ENCODE measurements around the gene ALDH4A1.

DNA sequence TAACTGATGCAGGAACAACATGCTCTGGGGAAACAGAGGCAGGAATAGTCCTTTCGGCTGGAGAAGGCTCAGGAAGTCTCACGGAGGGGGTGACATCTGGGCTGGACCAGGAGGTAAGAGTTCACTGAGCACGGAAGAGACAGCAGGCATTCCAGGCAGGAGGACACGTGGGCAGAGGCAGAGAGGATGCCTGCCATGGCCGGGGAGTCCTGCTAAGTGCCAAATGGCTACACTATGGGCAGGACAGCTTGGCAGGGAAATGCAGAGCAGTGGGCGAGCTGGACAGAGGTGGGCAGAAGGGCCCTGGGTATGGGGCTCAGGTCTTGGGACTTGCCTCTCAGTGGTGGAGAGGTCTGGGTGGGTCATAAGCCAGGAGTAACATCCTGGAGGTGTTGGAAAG, 17.6 kb downstream of the ALDH4A1 start:
- no peak for TF ChIP-seq KLF13 (tag; IDR thresholded peaks at IDR 0.05; ENCODE audit: borderline replicate concordance, low read depth)
- TF ChIP-seq, protein P1, sequence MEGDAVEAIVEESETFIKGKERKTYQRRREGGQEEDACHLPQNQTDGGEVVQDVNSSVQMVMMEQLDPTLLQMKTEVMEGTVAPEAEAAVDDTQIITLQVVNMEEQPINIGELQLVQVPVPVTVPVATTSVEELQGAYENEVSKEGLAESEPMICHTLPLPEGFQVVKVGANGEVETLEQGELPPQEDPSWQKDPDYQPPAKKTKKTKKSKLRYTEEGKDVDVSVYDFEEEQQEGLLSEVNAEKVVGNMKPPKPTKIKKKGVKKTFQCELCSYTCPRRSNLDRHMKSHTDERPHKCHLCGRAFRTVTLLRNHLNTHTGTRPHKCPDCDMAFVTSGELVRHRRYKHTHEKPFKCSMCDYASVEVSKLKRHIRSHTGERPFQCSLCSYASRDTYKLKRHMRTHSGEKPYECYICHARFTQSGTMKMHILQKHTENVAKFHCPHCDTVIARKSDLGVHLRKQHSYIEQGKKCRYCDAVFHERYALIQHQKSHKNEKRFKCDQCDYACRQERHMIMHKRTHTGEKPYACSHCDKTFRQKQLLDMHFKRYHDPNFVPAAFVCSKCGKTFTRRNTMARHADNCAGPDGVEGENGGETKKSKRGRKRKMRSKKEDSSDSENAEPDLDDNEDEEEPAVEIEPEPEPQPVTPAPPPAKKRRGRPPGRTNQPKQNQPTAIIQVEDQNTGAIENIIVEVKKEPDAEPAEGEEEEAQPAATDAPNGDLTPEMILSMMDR (IDR thresholded peaks at IDR 0.05 in 2 of 3, conservative IDR thresholded peaks at IDR 0.05 in 1 of 3; ENCODE audit: insufficient read depth in 2 of 3, low read depth in 1 of 3, low read length in 3 of 3) = no peak
- TF ChIP-seq ADNP (tag; IDR thresholded peaks at IDR 0.05) = no peak
- TF ChIP-seq RCOR1 (IDR thresholded peaks at IDR 0.05; ENCODE audit: borderline replicate concordance in 1 of 2, low read depth in 2 of 2, low read length in 2 of 2) = no peak
- TF ChIP-seq ZNF830 (CRISPR knock-in tag; IDR thresholded peaks at IDR 0.05) = no peak
- no peak for TF ChIP-seq RNF2 (IDR thresholded peaks at IDR 0.05)
- no peak for TF ChIP-seq CBX2 (IDR thresholded peaks at IDR 0.05; ENCODE audit: insufficient read depth, low read length, poor library complexity, severe bottlenecking)
- no peak for TF ChIP-seq SNRNP70 (optimal IDR thresholded peaks at IDR 0.05; ENCODE audit: low read depth, low read length)
- no peak for TF ChIP-seq POLR2A (conservative IDR thresholded peaks at IDR 0.05)
- TF ChIP-seq BRF1 (IDR thresholded peaks at IDR 0.05; ENCODE audit: borderline replicate concordance, extremely low read depth, insufficient read length) = no peak
- no peak for TF ChIP-seq NRF1 (conservative IDR thresholded peaks at IDR 0.05 in 1 of 2, IDR thresholded peaks at IDR 0.05 in 1 of 2)
- no peak for TF ChIP-seq DDX20 (tag; IDR thresholded peaks at IDR 0.05; ENCODE audit: low read depth)
- TF ChIP-seq, protein P2, sequence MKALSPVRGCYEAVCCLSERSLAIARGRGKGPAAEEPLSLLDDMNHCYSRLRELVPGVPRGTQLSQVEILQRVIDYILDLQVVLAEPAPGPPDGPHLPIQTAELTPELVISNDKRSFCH (CRISPR knock-in tag; IDR thresholded peaks at IDR 0.05) = no peak
- TF ChIP-seq, protein P2 (tag; IDR thresholded peaks at IDR 0.05) = no peak
- TF ChIP-seq RFX1 (IDR thresholded peaks at IDR 0.05) = no peak
